ENCODE results near the gene KIAA0586.

- no peak for TF ChIP-seq CTCF (IDR thresholded peaks at IDR 0.05)
- TF ChIP-seq POLR2A (IDR thresholded peaks at IDR 0.05), result no peak
Observed at GRCh38 chr14:58488550-58488949, 61.0 kb downstream of the KIAA0586 start.
